GM23338 (cell line): ENCODE measurements around the gene TOR1AIP2. TPM values are rescaled to one million over a fixed set of nuclear protein-coding genes. Genes with fewer than 3 reads are reported as not detected.

ENCODE experiments used
- ATAC-seq: fragments of 200-7000 bp; cut with Tn5 transposase; 3 replicates; pipeline ENCODE4 v1.9.1; 2020
- DNase-seq: peaks from one replicate; pipeline ENCODE4 v3.0.0-alpha.2; 2015; ENCODE audit warnings: low spot score
- H2AFZ ChIP-seq: fragments of 200-600 bp; sonication (generic); 2 replicates; pipeline ENCODE4 v1.8.0; 2016; ENCODE audit warnings: antibody characterized with exemption, mild to moderate bottlenecking, moderate library complexity
- H3F3A ChIP-seq: fragments of 200-600 bp; sonication (generic); replicated peaks from 2 replicates; pipeline ENCODE4 v1.8.0; 2017; ENCODE audit warnings: antibody characterized with exemption, mixed run types, low read depth
- H3K27ac ChIP-seq: fragments of 200-600 bp; sonication (generic); 2 replicates; pipeline ENCODE4 v1.6.1; 2016; ENCODE audit warnings: low read depth
- H3K27me3 ChIP-seq: fragments of 200-600 bp; sonication (generic); 2 replicates; pipeline ENCODE4 v1.8.0; 2016; ENCODE audit warnings: mild to moderate bottlenecking, mixed run types, moderate library complexity; ENCODE audit not compliant: insufficient read depth
- H3K36me3 ChIP-seq: fragments of 200-600 bp; sonication (generic); 2 replicates; pipeline ENCODE4 v1.8.0; 2016; ENCODE audit warnings: mild to moderate bottlenecking; ENCODE audit not compliant: insufficient read depth
- H3K4me1 ChIP-seq: fragments of 200-600 bp; sonication (generic); 2 replicates; pipeline ENCODE4 v1.8.0; 2016; ENCODE audit warnings: mild to moderate bottlenecking, moderate library complexity; ENCODE audit not compliant: insufficient read depth
- H3K4me2 ChIP-seq: fragments of 200-600 bp; sonication (generic); 2 replicates; pipeline ENCODE4 v1.7.1; 2017; ENCODE audit warnings: mixed run types
- H3K4me3 ChIP-seq: fragments of 200-600 bp; sonication (generic); 2 replicates; pipeline ENCODE4 v1.6.1; 2016; ENCODE audit warnings: mixed run types
- H3K79me2 ChIP-seq: fragments of 200-600 bp; sonication (generic); replicated peaks from 2 replicates; pipeline ENCODE4 v1.8.0; 2017; ENCODE audit warnings: mild to moderate bottlenecking; ENCODE audit not compliant: insufficient read depth
- H3K9me2 ChIP-seq: fragments of 200-600 bp; sonication (generic); 2 replicates; pipeline ENCODE4 v1.8.0; 2017; ENCODE audit not compliant: insufficient read depth
- H4K20me1 ChIP-seq: fragments of 200-600 bp; sonication (generic); replicated peaks from 2 replicates; pipeline ENCODE4 v1.8.0; 2017; ENCODE audit warnings: mild to moderate bottlenecking; ENCODE audit not compliant: insufficient read depth
- H3K27ac Mint-ChIP-seq: 2 replicates; pipeline ENCODE4 v1.8.0; 2020; ENCODE audit warnings: inconsistent platforms, mild to moderate bottlenecking, moderate library complexity, mixed read lengths
- H3K27me3 Mint-ChIP-seq: 3 replicates; pipeline ENCODE4 v1.8.0; 2022; ENCODE audit warnings: low read depth, mild to moderate bottlenecking, moderate library complexity, mixed read lengths, inconsistent platforms; ENCODE audit not compliant: insufficient read depth, poor library complexity
- H3K36me3 Mint-ChIP-seq: 3 replicates; pipeline ENCODE4 v1.8.0; 2021; ENCODE audit warnings: low read depth, mild to moderate bottlenecking, inconsistent platforms, moderate library complexity, mixed read lengths
- H3K4me1 Mint-ChIP-seq: 3 replicates; pipeline ENCODE4 v1.8.0; 2020; ENCODE audit warnings: mild to moderate bottlenecking, inconsistent platforms, mixed read lengths
- H3K4me3 Mint-ChIP-seq: 3 replicates; pipeline ENCODE4 v1.8.0; 2021; ENCODE audit warnings: moderate library complexity, mild to moderate bottlenecking, inconsistent platforms, mixed read lengths
- H3K9me3 Mint-ChIP-seq: 3 replicates; pipeline ENCODE4 v1.8.0; 2020; ENCODE audit warnings: moderate library complexity, mild to moderate bottlenecking, inconsistent platforms, mixed read lengths
- CREB1 ChIP-seq: fragments of 250-450 bp; sonication (Bioruptor Pico); IDR thresholded peaks from 2 replicates; pipeline ENCODE4 v1.5.0; 2020; ENCODE audit warnings: low read depth, mild to moderate bottlenecking, moderate library complexity
- ETS1 ChIP-seq: IDR thresholded peaks from 2 replicates; pipeline ENCODE4 v1.6.1; 2016; ENCODE audit warnings: antibody characterized with exemption
- EZH2 ChIP-seq: fragments of 200-600 bp; sonication (generic); IDR thresholded peaks from one replicate; pipeline ENCODE4 v1.8.0; 2017; ENCODE audit warnings: antibody characterized with exemption, mild to moderate bottlenecking, low read depth; ENCODE audit not compliant: unreplicated experiment
- EZH2phosphoT487 ChIP-seq: fragments of 200-600 bp; sonication (generic); IDR thresholded peaks from one replicate; pipeline ENCODE4 v1.8.1; 2018; ENCODE audit warnings: antibody characterized with exemption; ENCODE audit not compliant: unreplicated experiment
- POLR2AphosphoS5 ChIP-seq: IDR thresholded peaks from 2 replicates; pipeline ENCODE4 v1.6.1; 2016; ENCODE audit warnings: antibody characterized with exemption, low read depth
- REST ChIP-seq: IDR thresholded peaks from one replicate; pipeline ENCODE4 v1.6.1; 2018; ENCODE audit warnings: antibody characterized with exemption; ENCODE audit not compliant: unreplicated experiment
- ZNF114 ChIP-seq: fragments of 250-450 bp; sonication (Bioruptor Pico); IDR thresholded peaks from 2 replicates; pipeline ENCODE4 v1.5.0; 2020; ENCODE audit warnings: mild to moderate bottlenecking, moderate library complexity
- polyA plus RNA-seq: library from polyadenylated mRNA; unstranded; fragments of >200 nt; fragmentation: Nextera tagmentation; extraction: Ambion mirVana; gene quantifications from 2 replicates; pipeline ENCODE4 v1.2.1, GENCODE V29; 2016
- total RNA-seq: library from RNA; depleted of rRNA; stranded (reverse); fragments of >200 nt; shearing (Covaris generic); gene quantifications from 2 replicates; pipeline ENCODE4 v1.2.3, GENCODE V29; 2014
- TF ChIP-seq, protein P1 (sequence below), 2 experiments: fragments of 200-600 bp in 1 of 2; sonication (generic) in 1 of 2; conservative IDR thresholded peaks; 2 replicates each; pipeline versions ENCODE4 v1.5.1 to v1.6.1; 2016 to 2017; ENCODE audit warnings: antibody characterized with exemption in 2 of 2, low read depth in 2 of 2, mild to moderate bottlenecking in 2 of 2, moderate library complexity in 1 of 2
- TF ChIP-seq, protein P2 (sequence below): fragments of 250-450 bp; sonication (Bioruptor Pico); IDR thresholded peaks from 2 replicates; pipeline ENCODE4 v1.5.0; 2020; ENCODE audit warnings: mild to moderate bottlenecking, moderate library complexity

TOR1AIP2 gene
- total and polyA plus RNA-seq, 2 experiments from 2014 or later: 21.1 to 81.3 TPM

DNA sequence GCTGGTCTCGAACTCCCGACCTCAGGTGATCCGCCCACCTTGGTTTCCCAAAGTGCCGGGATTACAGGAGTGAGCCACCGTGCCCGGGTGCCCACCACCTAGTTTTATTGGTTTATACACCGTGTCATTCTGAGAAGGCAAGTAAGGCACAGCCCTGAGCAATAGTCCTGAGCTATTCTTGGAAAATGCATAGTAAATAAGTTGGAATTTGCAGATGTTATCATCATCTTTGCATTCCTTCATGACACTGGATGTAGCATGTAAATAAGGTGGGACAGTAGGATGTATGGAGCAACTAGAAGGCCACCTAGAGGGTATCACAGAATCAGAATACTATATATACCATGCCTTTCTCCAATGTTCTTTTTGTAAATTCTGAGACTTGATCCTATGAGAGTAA lies 11.0 kb downstream of the TOR1AIP2 start:
- Histone ChIP-seq H3K79me2 (peaks cover 51% of the 10 kb centered on the region), H3K4me3 (no peak overlapping the region), H3K27me3 (no peaks in the 10 kb centered on the region), H3K4me1 (no peaks in the 10 kb centered on the region), H3K27ac (no peak overlapping the region), H3F3A (0 out of 2 replicates have a peak, but pooled peaks cover 3% of the 10 kb centered on the region), H4K20me1 (0 out of 2 replicates have a peak, but pooled peaks cover 15% of the 10 kb centered on the region), H3K4me2 (no peak overlapping the region), H3K9me2 (no peaks in the 10 kb centered on the region), H3K36me3 (peaks cover 27% of the 10 kb centered on the region), H2AFZ (no peak overlapping the region)
- peaks cover 6% of the 10 kb centered on the region for H3K27me3 Mint-ChIP-seq
- no peaks in the 10 kb centered on the region for H3K9me3 Mint-ChIP-seq
- peaks cover 6% of the 10 kb centered on the region; the same call in 2 of the 3 replicates for H3K4me1 Mint-ChIP-seq
- ATAC-seq (no peak), DNase-seq (no peak)
- H3K27ac Mint-ChIP-seq: no peak overlapping the region
- TF ChIP-seq EZH2: no peak
- H3K36me3 Mint-ChIP-seq: peaks cover 39% of the 10 kb centered on the region
- no peak overlapping the region for H3K4me3 Mint-ChIP-seq

DNA sequence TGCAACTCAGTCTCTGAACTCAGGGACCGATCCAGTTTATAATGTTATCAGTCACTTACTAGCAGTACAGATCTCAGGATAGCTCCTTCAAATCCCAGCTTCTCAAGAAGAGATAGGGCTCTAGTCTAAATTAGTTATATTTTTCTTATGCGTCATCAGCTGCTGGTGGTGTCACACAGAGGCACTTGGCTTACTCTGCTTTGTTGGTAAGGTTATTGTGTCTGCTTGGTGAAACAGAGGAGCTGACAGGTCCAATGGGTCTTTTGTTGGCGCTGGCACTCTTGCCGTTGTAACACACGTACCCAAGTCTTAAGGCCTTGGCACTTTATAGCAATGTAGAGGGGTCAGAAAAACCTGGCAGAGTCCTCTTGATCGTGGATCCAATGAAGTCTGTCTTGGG lies 12.2 kb downstream of the TOR1AIP2 start:
- H3K4me3 ChIP-seq: no peak overlapping the region
- no peaks in the 10 kb centered on the region for H3K9me2 ChIP-seq
- peaks cover 40% of the 10 kb centered on the region for H3K79me2 ChIP-seq
- H3K27me3 ChIP-seq: no peaks in the 10 kb centered on the region
- no peak for ATAC-seq
- H3K27ac ChIP-seq: no peak overlapping the region
- H3K36me3 ChIP-seq: peaks cover 32% of the 10 kb centered on the region
- H3K36me3 Mint-ChIP-seq: peaks cover 39% of the 10 kb centered on the region
- H3F3A ChIP-seq: 0 out of 2 replicates have a peak, but pooled peaks cover 3% of the 10 kb centered on the region
- H3K4me3 Mint-ChIP-seq: no peak overlapping the region
- DNase-seq: no peak
- 0 out of 2 replicates have a peak, but pooled peaks cover 15% of the 10 kb centered on the region for H4K20me1 ChIP-seq
- no peaks in the 10 kb centered on the region for H3K4me1 ChIP-seq
- peaks cover 6% of the 10 kb centered on the region for H3K27me3 Mint-ChIP-seq
- no peak overlapping the region for H3K27ac Mint-ChIP-seq
- H2AFZ ChIP-seq: no peak overlapping the region
- no peak overlapping the region for H3K4me2 ChIP-seq
- peaks cover 6% of the 10 kb centered on the region; the same call in 2 of the 3 replicates for H3K4me1 Mint-ChIP-seq
- no peaks in the 10 kb centered on the region for H3K9me3 Mint-ChIP-seq
- no peak for TF ChIP-seq CREB1 (CRISPR knock-in tag)
- TF ChIP-seq, protein P1, sequence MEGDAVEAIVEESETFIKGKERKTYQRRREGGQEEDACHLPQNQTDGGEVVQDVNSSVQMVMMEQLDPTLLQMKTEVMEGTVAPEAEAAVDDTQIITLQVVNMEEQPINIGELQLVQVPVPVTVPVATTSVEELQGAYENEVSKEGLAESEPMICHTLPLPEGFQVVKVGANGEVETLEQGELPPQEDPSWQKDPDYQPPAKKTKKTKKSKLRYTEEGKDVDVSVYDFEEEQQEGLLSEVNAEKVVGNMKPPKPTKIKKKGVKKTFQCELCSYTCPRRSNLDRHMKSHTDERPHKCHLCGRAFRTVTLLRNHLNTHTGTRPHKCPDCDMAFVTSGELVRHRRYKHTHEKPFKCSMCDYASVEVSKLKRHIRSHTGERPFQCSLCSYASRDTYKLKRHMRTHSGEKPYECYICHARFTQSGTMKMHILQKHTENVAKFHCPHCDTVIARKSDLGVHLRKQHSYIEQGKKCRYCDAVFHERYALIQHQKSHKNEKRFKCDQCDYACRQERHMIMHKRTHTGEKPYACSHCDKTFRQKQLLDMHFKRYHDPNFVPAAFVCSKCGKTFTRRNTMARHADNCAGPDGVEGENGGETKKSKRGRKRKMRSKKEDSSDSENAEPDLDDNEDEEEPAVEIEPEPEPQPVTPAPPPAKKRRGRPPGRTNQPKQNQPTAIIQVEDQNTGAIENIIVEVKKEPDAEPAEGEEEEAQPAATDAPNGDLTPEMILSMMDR (conservative IDR thresholded peaks at IDR 0.05; ENCODE audit: low read depth in 2 of 2): no peak
- TF ChIP-seq, protein P2, sequence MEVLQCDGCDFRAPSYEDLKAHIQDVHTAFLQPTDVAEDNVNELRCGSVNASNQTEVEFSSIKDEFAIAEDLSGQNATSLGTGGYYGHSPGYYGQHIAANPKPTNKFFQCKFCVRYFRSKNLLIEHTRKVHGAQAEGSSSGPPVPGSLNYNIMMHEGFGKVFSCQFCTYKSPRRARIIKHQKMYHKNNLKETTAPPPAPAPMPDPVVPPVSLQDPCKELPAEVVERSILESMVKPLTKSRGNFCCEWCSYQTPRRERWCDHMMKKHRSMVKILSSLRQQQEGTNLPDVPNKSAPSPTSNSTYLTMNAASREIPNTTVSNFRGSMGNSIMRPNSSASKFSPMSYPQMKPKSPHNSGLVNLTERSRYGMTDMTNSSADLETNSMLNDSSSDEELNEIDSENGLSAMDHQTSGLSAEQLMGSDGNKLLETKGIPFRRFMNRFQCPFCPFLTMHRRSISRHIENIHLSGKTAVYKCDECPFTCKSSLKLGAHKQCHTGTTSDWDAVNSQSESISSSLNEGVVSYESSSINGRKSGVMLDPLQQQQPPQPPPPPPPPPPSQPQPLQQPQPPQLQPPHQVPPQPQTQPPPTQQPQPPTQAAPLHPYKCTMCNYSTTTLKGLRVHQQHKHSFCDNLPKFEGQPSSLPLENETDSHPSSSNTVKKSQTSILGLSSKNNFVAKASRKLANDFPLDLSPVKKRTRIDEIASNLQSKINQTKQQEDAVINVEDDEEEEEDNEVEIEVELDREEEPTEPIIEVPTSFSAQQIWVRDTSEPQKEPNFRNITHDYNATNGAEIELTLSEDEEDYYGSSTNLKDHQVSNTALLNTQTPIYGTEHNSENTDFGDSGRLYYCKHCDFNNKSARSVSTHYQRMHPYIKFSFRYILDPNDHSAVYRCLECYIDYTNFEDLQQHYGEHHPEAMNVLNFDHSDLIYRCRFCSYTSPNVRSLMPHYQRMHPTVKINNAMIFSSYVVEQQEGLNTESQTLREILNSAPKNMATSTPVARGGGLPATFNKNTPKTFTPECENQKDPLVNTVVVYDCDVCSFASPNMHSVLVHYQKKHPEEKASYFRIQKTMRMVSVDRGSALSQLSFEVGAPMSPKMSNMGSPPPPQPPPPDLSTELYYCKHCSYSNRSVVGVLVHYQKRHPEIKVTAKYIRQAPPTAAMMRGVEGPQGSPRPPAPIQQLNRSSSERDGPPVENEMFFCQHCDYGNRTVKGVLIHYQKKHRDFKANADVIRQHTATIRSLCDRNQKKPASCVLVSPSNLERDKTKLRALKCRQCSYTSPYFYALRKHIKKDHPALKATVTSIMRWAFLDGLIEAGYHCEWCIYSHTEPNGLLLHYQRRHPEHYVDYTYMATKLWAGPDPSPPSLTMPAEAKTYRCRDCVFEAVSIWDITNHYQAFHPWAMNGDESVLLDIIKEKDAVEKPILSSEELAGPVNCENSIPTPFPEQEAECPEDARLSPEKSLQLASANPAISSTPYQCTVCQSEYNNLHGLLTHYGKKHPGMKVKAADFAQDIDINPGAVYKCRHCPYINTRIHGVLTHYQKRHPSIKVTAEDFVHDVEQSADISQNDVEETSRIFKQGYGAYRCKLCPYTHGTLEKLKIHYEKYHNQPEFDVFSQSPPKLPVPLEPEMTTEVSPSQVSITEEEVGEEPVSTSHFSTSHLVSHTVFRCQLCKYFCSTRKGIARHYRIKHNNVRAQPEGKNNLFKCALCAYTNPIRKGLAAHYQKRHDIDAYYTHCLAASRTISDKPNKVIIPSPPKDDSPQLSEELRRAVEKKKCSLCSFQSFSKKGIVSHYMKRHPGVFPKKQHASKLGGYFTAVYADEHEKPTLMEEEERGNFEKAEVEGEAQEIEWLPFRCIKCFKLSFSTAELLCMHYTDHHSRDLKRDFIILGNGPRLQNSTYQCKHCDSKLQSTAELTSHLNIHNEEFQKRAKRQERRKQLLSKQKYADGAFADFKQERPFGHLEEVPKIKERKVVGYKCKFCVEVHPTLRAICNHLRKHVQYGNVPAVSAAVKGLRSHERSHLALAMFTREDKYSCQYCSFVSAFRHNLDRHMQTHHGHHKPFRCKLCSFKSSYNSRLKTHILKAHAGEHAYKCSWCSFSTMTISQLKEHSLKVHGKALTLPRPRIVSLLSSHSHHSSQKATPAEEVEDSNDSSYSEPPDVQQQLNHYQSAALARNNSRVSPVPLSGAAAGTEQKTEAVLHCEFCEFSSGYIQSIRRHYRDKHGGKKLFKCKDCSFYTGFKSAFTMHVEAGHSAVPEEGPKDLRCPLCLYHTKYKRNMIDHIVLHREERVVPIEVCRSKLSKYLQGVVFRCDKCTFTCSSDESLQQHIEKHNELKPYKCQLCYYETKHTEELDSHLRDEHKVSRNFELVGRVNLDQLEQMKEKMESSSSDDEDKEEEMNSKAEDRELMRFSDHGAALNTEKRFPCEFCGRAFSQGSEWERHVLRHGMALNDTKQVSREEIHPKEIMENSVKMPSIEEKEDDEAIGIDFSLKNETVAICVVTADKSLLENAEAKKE (CRISPR knock-in tag): no peak
- TF ChIP-seq ETS1: no peak
- no peak for TF ChIP-seq REST
- no peak for TF ChIP-seq EZH2
- TF ChIP-seq POLR2AphosphoS5: no peak
- TF ChIP-seq ZNF114 (CRISPR knock-in tag): no peak
- no peak for TF ChIP-seq EZH2phosphoT487
